H4 (cell line): ENCODE data around the gene PHAF1. TPM values are rescaled to one million over a fixed set of nuclear protein-coding genes. Genes with fewer than 3 reads are reported as not detected.
"Not testable (repeated sequence)": the region's sequence is repeated elsewhere in the genome, so short reads cannot be mapped to it uniquely, and the experiment has no call there.

Experiments used
- DNase-seq: peaks from one replicate; pipeline ENCODE4 v3.0.0-alpha.2; 2015; ENCODE audit warnings: low spot score
- total RNA-seq: library from RNA; depleted of rRNA; stranded (reverse); fragments of >200 nt; shearing (Covaris generic); gene quantifications from 2 replicates; pipeline ENCODE4 v1.2.3, GENCODE V29; 2014

The PHAF1 gene
- total RNA-seq, 1 experiment from 2014 or later = 14.8 TPM

- no peak for DNase-seq
Measured at GRCh38 chr16:67104845-67105244, 4.9 kb upstream of the PHAF1 start.

- DNase-seq = no peak
Measured at GRCh38 chr16:67105246-67105645, 4.5 kb upstream of the PHAF1 start.

- DNase-seq = no peak
Measured at GRCh38 chr16:67105881-67106280, 3.9 kb upstream of the PHAF1 start.

DNA sequence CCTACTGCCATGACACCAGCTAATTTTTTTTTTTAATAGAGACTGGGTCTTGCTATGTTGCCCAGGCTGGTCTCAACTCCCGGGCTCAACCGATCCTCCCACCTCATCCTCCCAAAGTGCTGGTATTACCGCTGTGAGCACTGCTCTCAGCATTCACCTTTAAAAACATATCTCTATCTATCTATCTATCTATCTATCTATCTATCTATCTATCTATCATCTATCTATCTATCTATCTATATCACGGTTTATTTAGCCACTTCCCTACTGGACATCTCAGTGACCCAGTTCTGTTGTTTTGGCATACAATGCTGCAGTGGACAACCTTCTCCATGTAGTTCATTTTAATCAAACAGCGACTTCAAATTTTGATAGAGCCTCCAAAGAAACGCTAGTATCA lies 1.3 kb upstream of the PHAF1 start:
- no peak for DNase-seq

GRCh38 chr16:67108931-67109406 lies 772 bp upstream of the PHAF1 start:
- DNase-seq = no peak

GRCh38 chr16:67111951-67112444 lies 2.3 kb downstream of the PHAF1 start:
- DNase-seq = no peak

GRCh38 chr16:67112591-67113399 lies 3.1 kb downstream of the PHAF1 start:
- DNase-seq = no peak

DNA sequence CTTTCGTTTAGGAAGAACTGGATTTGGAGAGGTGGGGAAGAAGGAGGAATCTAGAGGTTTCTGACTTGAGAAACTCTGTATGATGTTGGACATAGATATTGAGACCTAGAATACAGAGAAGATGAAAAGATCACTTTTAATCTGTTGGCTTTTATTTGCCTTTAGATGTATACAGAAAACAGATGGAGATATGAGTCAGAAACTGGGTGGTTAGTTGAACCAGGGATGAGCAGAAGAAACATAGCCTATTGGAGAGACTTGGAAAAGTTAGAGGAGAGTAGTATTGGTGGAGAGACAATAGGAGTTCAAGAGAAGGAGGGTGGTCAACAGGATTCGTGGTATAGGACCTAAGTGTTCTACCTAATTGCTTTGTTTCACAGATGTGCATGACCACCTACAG lies 5.1 kb downstream of the PHAF1 start:
- no peak for DNase-seq

GRCh38 chr16:67115639-67116038 lies 5.9 kb downstream of the PHAF1 start:
- peak; percentile 61 for DNase-seq

GRCh38 chr16:67116388-67117311 lies 6.9 kb downstream of the PHAF1 start:
- no peak for DNase-seq

DNA sequence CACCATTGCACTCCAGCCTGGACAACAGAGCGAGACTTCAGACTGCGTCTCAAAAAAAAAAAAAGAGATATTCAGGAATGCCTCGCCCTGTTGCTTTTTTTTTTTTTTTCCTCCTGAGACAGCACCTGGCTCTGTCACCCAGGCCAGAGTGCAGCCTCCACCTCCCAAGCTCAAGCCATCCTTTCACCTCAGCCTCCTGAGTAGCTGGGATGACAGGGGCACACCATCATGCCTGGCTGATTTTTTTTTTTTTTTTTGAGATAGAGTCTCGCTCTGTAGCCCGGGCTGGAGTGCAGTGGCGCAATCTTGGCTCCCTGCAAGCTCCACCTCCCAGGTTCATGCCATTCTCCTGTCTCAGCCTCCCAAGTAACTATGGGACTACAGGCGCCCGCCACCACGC lies 8.0 kb downstream of the PHAF1 start:
- DNase-seq = no peak

GRCh38 chr16:67120025-67120424 lies 10.3 kb downstream of the PHAF1 start:
- DNase-seq = no peak

DNA sequence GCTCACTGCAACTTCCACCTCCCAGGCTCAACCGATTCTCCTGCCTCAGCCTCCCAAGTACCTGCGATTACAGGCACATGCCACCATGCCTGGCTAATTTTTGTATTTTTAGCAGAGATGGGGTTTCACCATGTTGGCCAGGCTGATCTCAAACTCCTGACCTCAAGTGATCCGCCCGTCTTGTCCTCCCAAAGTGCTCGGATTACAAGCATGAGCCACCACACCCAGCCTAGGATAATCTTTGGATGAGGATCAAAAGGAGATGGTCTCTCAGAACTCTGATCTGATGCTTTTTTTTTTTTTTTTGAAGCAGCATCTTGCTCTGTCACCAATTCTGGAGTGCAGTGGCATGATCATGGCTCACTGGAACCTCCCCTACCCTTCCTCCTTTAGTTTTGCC lies 13.1 kb downstream of the PHAF1 start:
- not testable (repeated sequence) for DNase-seq

DNA sequence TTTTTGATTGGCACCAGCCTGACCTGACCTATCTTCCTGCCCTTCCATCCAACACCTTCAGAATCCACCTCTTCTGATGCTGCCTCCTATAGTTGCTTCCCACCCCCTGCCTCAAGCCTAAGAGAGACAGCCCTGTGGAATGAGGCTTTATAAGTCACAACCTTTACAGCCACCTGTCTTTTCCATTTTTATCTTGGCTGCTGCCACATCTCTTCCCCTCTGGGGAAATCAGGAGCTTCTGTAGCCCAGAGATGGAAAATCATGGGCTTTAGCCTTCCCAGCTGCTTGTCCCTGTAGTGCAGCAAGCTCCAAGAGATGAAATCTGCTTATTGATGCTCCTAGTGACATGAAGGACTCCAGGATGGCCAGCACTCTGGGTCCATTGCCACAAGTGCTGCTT lies 18.7 kb downstream of the PHAF1 start:
- DNase-seq = no peak

DNA sequence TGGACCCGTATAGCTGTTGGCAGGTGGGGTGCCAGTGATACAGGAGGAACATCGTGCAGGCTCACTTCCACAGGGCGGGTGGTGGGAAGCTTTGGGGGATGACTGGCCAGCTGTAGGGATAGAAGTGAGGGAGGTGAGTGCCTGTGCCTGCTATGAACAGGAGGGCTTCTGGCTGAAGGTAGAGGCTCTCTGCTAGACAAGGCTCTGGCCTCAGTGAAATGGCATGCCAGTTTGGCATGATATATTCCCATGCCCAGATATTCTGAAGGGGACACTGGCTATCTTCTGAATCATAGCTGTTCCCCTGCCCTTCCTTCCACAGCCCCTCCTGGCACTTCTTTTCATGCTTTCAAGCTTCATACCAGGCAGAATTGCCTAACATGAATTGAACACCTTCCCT lies 19.1 kb downstream of the PHAF1 start:
- no peak for DNase-seq

- no peak for DNase-seq
Measured at GRCh38 chr16:67129422-67129821, 19.7 kb downstream of the PHAF1 start.

- DNase-seq = no peak
Measured at GRCh38 chr16:67137605-67138004, 27.9 kb downstream of the PHAF1 start.

- no peak for DNase-seq
Measured at GRCh38 chr16:67141391-67141790, 31.6 kb downstream of the PHAF1 start.

- DNase-seq = no peak
Measured at GRCh38 chr16:67142342-67142741, 32.6 kb downstream of the PHAF1 start.

DNA sequence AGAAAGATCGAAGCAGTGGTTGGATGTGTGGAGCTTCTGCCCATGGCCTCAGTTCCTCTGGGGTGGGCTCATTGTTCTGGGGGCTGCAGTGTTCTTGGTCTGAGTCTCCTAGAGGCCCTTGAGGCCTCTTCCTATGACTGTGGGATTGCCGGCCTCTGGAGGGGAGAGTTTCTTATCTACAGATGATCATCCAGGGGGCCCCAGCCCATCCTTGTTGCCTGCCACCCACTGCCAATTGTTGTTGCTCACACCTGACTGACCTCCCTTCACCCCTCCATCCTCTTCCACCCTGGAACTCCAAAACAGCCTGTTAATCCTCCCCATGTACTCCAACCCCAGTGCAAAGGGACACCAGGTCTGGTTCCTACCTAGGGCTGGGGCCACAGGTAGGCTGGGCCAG lies 35.2 kb downstream of the PHAF1 start:
- DNase-seq = no peak

GRCh38 chr16:67145746-67146145 lies 36.0 kb downstream of the PHAF1 start:
- DNase-seq = no peak

DNA sequence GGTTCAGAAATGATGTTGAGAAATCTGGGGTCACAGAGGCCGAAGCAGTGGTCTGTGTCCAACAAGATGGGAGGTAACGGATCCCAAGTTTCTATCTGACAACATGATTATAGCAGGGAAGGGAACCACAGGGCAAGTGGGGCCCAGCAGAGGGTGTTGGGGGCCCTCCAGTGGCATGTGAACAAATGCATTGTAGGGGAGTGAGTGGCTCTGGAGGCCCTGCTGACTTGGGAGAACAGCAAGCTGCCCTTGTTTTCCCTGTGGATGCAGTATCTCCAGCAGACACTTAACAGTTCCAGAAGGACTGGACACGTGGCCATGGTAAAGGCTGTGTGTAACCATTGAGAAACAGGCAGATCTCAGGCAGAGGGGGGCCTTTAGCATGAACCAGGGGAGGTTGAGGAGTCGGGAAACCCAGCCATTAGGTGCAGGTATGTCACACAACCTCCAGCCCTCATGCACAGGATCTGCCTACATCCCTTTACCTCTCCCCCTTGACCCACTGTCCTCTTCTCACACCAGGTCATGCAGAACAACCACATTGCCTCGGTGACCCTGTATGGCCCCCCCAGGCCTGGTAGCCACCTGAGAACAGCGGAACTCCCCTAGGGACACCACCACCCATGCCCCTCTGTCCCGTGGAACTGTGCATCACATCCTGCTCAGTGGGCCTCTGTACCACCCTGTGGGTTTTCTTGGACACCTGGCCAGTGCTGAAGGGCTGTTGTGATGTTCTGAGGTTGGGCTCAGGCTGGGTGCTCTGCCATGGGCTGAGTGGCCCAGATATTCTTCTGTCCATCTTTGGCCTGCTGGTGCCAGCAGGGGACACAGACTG lies 37.0 kb downstream of the PHAF1 start:
- no peak for DNase-seq
